GM18519 (cell line): ENCODE results near the gene SH3RF3.

Source experiments
- ATAC-seq: cut with Tn5 transposase; IDR thresholded peaks from one replicate; pipeline ENCODE4 v1.9.1; 2021; ENCODE audit warnings: mild to moderate bottlenecking, moderate library complexity; ENCODE audit not compliant: unreplicated experiment, low FRiP score

The SH3RF3 gene

DNA sequence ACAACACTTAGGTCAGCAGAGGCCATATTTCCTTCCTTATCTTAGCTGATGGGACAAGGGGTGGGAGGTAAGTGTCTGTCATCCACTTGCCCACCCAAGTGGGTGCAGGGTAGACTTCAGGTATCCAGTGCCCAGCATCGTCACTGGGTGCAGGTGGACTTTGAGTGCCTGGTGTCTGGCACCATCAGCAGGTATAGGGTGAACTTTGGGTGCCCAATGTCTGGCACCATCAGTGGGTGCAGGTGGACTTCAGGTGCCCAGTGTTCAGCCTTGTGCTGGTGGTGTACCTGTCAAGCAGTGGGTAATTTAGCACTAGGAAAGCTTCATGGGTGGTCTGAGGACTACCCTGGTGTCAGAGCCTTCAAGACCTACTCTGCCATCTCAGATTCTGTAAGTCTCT is 309.1 kb downstream of the SH3RF3 start:
- no peak for ATAC-seq

DNA sequence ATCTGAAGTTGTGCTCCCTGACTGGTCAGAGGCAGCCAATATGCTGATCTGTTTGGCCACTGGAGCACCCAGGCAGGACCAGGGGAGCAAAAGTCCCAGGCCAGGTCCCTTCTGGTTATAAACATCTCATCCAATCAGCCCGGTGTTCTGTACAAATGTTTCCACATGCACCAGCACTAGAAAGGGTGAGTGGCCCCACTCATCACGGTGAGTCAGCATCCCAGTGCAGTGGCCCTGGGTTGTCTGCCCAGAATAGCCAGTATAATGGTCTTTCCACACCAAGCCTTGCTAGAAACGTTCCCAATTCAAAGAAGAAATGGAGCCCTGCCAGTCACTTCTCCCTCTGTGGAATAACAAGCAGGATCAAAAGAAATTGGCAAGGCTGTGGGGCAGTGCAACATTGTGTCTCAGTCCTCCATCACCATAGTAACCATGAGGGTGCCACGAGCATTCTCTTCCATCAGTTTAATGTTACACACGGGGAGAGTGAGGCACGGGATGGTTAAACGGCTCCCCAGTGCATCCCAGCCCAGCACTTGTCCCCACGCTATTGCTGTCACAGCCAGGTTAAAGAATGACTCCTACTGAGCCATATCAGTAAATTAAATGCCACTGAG is 309.9 kb downstream of the SH3RF3 start:
- no peak for ATAC-seq

DNA sequence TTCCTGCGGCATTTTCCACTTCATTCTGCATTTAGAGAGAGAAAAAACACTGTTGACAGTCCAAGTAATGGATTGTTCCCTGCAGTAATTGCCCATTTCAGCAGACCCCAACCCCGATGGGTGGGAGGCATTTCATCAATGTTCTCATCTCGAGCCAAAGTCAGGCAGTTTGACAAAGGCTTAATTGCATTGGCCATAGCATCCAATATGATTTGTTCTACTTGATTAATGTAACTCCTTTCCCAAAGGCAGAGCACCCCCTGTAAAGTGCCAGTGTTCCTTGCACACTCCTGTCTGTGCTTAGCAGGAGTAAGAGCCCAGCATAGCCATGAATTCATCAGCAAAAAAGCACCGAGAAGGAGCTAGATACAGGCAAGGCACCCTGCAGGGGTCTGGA is 310.4 kb downstream of the SH3RF3 start:
- ATAC-seq: no peak

DNA sequence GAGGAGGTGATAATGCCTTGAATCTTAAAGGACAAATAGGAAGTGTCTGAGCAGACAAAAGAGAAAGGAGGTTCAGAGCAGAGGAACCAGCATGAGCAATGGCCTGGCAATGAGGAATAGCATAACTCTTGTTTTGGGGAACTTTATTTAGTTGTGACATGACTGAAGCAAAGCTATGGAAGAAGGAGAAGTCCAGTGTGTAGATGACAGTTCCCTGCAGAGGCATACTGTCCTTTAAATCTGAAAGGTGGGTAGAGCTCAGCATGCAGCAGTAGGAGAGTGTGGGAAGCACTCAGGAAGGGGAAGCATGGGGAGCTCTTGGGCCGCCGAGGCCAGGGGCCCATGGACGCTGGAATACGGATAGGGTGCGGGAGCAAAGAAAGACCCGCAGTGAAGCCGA is 311.0 kb downstream of the SH3RF3 start:
- ATAC-seq: no peak

DNA sequence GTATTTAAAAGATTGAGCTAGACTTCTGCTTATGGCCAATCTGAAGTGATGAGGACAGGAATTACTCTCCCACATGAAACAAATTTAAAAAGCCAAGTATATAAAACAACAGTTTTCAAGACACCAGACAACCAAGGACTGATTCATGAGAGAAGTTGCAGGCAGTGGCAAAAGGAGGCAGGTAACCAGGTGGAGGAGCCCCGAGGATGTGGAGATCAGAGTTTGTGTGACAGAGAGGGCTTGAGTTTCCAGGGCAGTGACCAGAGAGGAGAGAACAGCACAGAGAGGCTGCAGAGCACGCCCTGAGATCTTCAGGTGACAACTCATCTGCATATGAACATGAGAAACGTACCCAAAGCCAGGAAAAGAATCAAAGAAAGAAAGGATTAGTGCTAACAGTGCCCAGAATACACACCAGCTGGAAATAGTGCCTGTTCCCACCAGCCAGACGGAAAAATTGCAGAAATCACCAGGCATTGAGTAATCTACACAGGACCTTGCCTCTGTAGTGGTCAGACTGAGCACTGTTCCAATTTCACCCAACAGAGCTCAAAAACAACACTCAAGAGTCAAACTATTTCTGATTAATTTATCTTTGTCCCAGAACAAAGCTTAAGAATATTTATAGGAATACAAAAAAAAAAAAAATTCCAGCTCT is 311.6 kb downstream of the SH3RF3 start:
- no peak for ATAC-seq

DNA sequence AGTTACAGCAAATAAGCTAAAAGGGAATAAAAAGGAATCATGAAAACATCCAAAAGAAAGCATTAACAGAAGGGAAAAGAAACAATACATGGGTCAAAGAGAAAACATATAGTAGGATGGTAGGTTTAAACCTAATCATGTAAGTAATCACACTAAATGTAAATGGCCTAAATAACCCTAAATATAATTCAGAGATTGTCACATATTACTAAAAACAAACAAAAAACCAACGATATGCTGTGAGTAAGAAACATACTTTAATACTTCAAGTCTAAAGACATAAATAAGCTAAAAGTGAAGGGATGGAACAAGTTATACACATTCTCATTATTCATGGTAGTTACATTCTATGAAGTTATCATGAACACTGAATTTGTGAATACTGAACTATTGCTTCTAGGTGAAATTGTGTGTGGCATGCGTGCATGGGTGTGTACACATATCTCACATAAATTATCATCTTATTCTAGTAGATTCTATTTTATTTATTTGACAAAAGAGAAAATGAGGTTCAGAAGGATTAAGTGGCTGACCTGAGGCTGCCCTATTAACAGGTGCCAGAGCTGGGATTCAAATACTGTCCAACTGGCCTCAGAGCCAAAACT is 313.8 kb downstream of the SH3RF3 start:
- ATAC-seq: no peak

DNA sequence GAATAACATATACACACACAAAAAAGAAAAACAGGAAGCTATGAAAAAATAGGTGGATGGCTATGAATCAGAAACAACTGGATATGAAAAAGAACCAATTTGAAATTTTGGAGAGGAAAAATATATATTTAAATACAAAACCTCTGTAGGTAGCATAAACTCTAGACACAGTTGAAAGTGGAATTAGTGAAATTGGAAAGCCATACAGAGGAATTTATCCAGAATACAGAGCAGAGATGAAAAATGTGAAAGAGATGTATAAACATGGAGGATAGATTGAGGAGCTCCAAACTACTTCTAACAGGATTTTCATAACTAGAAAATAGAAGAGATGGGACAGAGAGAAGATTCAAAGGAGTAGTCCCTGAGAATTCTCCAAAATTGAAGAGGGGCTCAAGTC is 315.9 kb downstream of the SH3RF3 start:
- ATAC-seq: no peak

DNA sequence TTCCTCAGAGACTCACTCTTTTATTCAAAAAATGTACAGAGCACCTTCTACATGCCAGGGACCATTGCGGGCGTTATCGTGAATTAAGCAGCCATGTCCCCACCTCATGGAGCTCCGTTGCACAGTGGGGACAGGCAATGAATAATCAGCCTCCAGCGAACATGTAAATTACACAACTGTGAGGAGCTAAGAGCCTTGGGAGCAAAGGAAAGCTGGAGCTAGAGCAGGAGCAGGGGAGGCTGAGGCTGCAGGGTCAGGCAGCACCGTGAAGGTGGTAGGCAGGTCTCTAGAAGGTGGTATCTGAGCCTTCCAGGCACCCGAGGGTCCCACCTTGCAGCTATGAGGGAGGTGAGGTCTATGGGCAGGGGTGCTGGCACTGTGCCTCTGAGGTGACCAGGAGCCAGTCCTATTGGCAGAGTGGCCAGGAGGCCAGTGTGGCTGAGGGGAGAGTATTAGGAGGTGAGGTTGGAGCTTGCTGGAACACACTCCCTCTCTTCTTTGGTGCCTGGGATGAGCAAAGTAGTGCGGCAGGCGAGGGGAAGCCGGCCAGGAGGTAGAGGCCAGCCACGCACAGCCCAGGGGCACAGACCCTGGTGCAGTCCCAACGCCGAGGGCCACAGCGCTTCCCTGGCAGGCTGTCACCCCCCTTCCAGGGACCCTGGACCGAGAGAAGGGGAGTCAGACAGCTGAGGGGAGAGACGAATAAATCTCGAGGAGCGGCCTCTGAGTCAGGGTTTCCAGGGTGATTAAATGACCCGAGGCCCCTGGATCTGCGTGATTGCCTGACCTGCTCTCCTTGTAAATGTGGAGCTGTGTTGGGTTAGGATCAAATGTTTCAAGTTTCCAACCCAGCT is 317.5 kb downstream of the SH3RF3 start:
- no peak for ATAC-seq

DNA sequence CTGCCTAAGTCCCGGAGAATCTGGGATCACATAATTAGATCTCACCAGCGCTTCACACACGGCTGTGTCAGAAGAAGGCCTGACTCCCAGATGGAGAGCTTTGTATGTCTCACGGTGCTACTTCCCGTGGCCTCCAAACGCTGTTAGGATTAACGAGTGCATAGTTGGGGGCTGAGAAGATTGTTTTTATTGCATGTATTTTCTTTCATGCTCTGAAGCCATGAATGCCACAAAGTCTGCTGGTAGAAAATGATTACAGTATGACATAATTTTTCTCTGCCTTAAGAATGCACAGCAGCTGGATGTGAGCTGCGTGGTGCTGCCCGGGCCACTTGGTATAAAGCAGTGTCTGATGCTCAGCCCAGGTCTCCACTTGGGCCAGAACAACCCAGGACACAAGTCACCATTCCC is 318.3 kb downstream of the SH3RF3 start:
- no peak for ATAC-seq

DNA sequence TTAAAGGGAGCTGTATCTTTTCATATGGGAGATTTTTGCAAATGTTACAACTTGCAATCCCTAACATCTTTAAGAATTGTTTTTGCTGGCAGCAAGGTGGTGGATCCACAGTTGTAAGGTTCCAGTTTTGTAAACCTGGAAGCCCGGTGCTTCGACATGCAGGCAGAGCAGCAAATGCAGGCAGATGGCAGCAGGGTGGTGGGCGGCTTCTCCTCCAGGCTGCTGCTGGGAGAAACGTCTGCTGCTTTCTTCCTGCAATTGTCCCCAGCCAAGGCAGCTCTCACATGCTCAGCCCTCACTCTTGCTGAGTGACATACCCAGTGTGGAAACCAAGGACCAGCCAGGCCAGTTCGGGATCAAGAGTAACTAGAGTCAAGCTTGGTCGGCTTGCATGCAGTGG is 318.8 kb downstream of the SH3RF3 start:
- ATAC-seq: no peak

DNA sequence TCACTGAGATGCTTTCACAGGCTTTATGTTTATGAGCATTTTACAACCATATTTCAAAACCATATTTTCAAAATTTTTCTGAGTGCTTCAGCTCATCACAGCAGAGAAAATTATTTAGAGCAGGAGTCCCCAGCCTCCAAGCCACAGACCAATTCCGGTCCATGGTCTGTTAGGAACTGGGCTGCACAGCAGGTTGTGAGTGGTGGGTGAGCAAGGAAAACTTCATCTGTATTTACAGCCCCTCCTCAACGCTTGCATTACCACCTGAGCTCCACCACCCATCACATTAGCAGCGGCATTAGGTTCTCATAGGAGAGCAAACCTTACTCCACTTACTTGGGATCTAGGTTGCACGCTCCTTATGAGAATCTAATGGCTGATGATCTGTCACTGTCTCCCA is 319.2 kb downstream of the SH3RF3 start:
- no peak for ATAC-seq

DNA sequence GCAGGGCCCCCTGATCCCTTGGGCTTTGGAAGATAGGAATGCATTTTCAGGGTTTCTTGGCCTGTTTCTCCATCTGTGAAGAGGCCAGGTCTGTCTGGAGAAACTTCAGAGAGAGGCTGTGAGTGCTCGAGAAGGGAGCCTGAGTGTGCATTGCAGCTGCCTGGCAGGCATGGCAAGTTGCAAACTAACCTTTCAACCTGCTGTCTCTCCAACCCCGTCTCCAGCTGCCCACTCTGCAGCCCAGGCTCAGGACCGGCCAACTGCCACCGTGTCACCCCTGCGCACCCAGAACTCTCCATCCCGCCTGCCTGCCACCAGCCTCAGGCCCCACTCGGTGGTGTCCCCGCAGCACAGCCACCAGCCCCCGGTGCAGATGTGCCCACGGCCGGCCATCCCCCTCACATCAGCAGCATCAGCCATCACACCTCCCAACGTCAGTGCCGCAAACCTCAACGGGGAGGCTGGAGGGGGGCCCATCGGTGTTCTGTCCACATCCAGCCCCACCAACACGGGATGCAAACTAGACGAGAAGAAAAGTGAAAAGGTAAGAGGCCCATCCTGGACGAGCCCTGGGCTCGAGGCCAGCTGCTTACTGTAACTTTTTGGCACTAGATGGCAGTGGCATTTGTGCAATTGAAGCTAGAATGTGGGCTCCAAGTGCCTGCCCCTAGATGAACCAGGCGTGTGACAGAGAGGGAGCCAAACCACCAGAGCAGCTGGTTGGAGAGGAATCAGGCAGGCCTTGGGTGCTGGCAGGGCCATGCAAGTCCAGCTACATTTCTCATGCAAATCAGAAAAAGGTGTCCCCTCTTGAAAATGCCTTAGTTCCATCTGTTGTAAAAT is 320.2 kb downstream of the SH3RF3 start:
- ATAC-seq: no peak

DNA sequence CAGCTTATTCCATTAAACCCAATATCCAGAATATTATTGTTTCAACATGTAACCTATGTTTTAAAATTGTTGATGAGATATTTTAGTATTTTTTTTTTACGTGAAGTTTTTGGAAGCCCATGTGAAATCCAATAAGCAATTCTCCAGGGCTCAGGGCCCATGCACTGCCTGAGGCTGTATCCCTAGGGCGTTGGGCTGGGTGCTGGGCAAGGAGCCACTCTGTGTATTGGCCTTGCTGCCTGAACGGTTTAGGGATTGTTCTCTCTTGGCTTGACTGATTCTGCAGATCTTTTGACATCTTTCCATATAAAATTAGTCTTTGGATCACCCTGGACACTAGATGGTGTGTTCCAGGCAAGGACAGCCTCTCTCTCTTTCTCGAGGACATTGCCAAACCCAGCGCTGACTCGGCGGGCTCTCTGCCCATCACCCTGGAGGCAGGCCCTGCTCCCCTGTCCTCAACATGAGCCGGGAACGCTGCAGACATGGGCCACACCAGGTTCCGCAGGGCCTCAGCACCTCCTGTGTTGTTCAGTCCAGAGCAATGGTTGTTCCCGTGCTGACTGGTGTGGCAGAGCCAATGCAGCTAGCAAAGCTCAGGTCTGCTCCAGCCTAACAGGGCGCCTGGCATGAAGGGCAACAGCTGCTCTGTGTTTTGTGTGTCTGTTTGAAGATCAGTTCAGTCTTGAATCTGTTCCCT is 321.7 kb downstream of the SH3RF3 start:
- ATAC-seq: no peak

DNA sequence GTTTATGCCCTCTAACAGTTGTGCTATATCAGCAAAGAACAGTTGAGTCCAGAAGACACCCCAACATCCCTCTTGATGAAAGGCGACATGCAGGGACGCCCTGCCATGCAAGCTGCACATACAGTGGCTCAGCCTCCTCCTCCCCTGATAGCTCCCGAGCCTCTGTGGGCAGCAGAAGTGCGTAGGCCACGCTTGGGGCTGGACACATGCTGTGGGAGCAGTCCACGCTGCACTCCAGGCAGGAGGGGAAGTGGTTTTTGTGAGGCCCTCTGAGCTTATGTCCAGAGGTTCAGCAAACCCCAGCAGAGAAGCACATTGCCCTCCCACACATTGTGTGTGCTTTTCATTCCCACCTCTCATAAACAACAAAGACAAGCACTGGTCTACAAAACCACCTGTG is 322.7 kb downstream of the SH3RF3 start:
- ATAC-seq: no peak

DNA sequence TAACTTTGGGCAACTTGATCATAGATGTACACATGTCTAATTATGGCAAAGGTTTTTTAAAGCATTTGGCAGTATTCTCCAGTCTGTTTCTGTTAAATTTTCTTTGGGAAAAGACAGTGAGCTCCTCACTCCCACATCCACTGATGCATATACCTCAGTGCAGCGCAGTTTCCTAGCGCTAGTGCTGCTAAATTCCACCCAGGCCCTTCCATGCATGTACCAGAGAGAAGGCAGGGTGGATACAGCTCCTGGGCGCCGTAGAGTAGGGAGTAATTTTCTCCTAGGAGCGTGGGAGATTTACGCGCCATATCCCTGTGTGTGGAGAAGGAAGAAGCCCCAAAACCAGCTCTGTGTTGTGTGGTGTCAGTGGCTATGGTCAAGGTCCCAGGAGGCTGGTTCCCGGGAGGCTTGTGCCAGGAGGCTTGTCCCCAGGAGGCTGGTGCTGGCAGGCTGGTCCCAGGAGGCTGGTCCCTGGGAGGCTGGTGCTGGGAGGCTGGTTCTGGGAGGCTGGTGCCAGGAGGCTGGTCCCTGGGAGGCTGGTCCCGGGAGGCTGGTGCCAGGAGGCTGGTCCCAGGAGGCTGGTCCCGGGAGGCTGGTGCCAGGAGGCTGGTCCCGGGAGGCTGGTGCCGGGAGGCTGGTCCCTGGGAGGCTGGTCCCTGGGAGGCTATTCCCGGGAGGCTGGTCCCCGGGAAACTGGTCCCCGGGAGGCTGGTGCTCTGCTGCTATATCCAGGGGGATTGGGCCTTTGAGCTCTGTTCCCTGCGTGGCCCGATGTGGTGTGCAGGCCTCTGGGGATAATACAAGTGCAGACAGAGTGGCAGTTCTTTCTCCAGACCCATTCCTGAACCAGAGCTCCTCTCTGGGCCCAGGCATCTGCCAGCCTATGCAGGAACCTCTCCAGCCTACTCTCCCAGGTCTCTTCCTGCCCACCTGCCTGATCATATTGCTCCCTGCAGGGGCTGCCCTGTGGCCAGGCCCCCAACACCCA is 323.6 kb downstream of the SH3RF3 start:
- no peak for ATAC-seq

DNA sequence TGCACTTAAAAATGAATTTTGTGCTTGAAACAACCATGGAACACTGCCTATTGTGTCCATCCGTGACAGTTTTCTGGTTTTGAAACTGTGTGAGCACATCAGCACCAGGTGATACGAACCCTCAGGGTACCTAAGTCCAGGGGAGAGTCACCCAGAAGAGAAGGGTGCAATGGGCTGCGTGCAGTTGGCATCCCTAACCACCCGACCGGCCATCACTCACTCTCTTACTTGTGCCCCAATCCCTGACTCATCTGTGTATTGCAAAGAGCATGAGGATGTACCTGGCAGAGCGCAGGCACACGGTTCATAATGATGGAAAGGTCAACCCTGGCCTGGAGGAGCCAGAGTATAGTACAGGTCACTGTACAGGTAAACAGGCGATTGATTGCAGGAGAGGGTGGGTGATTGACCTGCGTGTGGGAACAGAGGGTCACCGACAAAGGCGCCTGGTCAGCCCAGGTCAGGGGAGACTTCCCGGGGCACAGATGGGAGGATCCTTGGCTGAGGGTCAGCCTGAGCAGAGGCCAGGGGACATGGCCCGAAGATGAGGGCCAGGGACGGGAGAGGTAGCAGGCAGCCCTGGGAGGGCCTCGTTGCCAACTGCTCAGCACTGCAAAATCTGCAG is 324.5 kb downstream of the SH3RF3 start:
- no peak for ATAC-seq

DNA sequence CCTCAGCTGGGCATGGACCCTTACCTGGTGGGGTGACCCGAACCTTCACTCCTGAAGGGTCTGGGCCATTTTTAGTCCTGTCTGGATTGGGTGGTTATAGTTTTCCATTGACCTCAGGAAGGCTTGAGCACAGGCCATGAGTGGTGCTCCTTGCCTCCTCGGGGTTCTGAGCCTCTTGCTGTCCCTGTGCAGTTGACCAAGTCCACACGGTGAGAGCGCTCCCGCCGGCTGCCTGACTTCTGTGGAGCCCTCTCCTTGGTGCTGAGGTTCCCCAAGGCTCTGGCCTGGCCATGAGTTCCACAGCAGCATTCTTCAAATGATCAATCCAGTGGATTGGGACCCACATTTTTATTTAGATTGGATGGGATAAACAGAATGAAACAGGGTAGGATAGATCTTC is 325.3 kb downstream of the SH3RF3 start:
- no peak for ATAC-seq

DNA sequence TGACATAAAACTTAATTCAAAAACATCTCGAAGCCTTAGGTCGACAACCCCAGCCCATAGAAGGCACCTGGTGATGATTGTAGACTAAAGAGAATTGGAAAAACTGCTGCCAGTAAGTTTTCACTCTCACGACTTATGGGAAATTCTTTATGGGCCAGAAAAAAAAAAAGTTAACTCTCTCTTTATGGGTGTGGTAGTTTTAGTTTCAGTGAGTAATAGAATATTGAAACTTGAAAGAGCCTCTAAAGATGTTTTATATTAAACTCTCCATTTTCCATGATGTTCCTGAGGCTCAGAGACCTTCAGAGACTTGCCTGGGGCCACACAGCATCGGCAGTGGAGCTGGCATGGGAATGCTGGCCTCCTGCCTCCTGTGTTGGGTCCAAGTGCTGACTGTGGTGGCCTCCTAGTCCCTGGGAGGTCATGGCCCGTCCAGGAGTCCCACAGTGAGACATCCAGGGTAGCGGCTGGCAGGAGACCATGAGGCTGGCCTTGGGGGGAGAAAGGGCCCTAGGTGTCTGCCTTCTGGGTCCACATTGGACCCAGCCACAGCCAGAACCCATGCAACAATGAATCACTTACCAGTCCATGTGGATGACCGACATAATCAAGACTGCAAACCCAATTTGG is 325.9 kb downstream of the SH3RF3 start:
- no peak for ATAC-seq
